ENCODE measurements around the gene BORCS5. TPM values are rescaled to one million over a fixed set of nuclear protein-coding genes. Genes with fewer than 3 reads are reported as not detected.

The BORCS5 gene
- total RNA-seq, 2 donors from 2014 or later = 5.6 to 18.4 TPM

DNA sequence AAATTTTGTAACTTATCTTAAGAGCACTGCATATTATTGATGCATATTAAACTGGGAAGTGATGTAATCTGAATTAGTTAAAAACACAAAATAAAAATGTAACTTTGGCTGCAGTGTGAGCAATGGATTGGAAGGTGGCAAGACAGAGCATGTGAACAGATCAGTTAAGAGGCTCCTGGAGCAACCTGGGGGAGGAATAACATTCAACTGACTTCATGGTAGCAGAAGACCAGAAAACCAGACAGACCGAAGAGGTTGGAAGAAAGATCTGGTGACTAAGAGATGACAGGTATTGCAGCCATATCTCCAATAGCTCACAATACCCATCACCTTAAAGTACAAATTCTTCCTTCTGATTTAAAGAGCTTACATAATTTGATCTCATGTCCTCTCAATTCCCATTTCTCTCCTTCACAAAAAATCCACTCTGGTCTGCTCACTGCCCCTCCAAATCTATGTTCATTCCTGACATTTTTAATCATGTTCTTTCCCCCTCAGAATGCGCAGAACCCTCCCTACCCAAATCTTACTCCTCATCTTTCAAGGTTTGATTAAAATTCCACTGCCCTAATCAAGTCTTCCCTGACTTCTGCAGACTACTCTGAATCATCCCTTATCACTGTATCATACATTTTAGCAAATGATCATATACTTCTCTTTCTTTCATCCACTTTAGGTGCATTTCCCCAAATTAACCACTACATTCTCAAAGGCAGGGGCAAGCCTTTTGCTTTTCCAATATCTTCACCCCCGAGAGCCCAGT is 154.3 kb downstream of the BORCS5 start:
- Histone ChIP-seq H3K9me3 (no peaks in the 10 kb centered on the region), H3K4me1 (peaks cover 25% of the 10 kb centered on the region), H3K4me3 (no peak overlapping the region), H3K36me3 (replicated peaks in 1 of 2; ENCODE audit: insufficient read depth in 1 of 2, low read depth in 2 of 2) (no peaks in the 10 kb centered on the region), H3K27ac (no peak overlapping the region), H3K27me3 (no peaks in the 10 kb centered on the region)
- DNase-seq (no peak), ATAC-seq (no peak)
- intact Hi-C loops (cut with DNase I) = no loop called here
- WGBS, 2 donors = 67 to 84% methylated on average over 3 of the region's 3 CpGs
- TF ChIP-seq, protein P1, sequence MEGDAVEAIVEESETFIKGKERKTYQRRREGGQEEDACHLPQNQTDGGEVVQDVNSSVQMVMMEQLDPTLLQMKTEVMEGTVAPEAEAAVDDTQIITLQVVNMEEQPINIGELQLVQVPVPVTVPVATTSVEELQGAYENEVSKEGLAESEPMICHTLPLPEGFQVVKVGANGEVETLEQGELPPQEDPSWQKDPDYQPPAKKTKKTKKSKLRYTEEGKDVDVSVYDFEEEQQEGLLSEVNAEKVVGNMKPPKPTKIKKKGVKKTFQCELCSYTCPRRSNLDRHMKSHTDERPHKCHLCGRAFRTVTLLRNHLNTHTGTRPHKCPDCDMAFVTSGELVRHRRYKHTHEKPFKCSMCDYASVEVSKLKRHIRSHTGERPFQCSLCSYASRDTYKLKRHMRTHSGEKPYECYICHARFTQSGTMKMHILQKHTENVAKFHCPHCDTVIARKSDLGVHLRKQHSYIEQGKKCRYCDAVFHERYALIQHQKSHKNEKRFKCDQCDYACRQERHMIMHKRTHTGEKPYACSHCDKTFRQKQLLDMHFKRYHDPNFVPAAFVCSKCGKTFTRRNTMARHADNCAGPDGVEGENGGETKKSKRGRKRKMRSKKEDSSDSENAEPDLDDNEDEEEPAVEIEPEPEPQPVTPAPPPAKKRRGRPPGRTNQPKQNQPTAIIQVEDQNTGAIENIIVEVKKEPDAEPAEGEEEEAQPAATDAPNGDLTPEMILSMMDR (IDR thresholded peaks at IDR 0.05) = no peak
- TF ChIP-seq POLR2A (IDR thresholded peaks at IDR 0.05) = no peak

DNA sequence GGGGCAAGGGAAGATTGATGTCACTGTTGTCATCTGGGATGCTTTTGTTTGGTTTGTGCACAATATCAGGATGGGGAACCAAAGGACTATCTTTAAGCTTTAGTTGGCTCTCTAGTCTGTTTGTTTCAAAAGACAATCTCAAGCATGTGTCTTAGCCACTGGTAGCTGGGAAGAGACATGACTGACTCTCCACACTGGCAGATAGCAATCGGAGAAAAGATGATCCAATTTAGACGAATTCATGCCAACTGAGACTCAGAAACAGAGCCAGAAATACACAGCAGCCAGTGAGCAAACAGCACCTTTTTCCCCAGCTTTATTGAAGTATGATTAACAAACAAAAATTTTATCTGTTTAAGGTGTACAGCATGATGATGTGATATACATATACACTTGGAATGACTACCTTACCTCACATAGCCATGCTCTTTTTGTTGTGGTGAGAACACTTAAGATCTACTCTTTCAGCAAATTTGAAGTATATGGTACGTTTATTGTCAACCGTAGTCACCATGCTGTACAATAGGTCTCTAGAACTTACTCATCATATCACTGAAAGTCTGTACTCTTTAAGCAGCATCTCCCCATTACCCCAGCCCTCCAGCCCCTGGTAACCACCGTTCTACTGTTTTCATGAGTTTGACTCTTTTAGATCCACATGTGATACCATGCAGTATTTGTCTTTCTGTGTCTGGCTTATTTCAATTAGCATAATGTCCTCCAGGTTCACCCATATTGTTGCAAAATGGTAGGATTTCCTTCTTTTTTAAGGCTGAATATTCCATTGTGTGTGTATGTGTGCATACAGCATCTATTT is 155.2 kb downstream of the BORCS5 start:
- H3K9me3 ChIP-seq = no peaks in the 10 kb centered on the region
- intact Hi-C loops (cut with DNase I) = no loop called here
- TF ChIP-seq POLR2A (IDR thresholded peaks at IDR 0.05) = no peak
- TF ChIP-seq, protein P1 (IDR thresholded peaks at IDR 0.05) = no peak
- no peaks in the 10 kb centered on the region for H3K36me3 ChIP-seq (replicated peaks in 1 of 2; ENCODE audit: insufficient read depth in 1 of 2, low read depth in 2 of 2)
- DNase-seq (no peak), ATAC-seq (no peak)
- WGBS, 2 donors = 62 to 70% methylated on average over 5 of the region's 5 CpGs
- H3K27me3 ChIP-seq = no peaks in the 10 kb centered on the region
- no peak overlapping the region for H3K27ac ChIP-seq
- H3K4me1 ChIP-seq = peaks cover 16% of the 10 kb centered on the region
- no peak overlapping the region for H3K4me3 ChIP-seq

DNA sequence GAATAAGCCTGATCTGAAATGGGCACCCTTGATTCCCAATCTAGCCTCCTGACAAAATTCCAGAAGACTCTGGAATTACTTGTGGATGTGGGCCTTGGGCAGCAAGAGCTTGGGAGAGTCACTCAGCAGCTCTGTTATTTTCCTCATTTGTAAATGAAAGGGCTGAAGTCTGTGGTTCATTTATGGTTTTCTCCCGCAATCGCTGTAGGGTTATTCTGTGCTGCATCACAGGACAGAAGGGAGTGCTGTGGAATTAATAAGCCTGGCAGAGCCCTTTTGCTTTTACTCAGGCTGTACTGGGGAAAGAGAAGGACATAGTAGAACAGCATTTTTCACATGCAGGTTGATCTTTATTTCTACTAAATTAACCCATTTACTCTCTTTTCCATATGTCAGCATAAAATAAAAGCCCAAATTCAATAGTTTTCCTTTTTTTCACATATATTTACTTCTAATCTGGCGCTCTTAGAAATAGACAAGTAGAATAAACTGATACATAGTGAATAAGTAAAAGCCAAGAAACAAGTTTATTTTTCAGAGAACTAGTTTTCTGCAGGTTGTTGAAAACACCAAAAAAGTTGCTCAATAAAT is 156.6 kb downstream of the BORCS5 start:
- H3K27ac ChIP-seq = no peak overlapping the region
- TF ChIP-seq POLR2A (IDR thresholded peaks at IDR 0.05) = no peak
- TF ChIP-seq, protein P1 (IDR thresholded peaks at IDR 0.05) = no peak
- H3K4me3 ChIP-seq = no peak overlapping the region
- WGBS, 2 donors = 97 to 99% methylated on average over 3 of the region's 3 CpGs
- no peak for ATAC-seq
- no peaks in the 10 kb centered on the region for H3K9me3 ChIP-seq
- DNase-seq = no peak
- intact Hi-C loops (cut with DNase I) = no loop called here
- H3K27me3 ChIP-seq = no peaks in the 10 kb centered on the region
- peaks cover 24% of the 10 kb centered on the region for H3K4me1 ChIP-seq
- no peaks in the 10 kb centered on the region for H3K36me3 ChIP-seq (replicated peaks in 1 of 2; ENCODE audit: insufficient read depth in 1 of 2, low read depth in 2 of 2)

DNA sequence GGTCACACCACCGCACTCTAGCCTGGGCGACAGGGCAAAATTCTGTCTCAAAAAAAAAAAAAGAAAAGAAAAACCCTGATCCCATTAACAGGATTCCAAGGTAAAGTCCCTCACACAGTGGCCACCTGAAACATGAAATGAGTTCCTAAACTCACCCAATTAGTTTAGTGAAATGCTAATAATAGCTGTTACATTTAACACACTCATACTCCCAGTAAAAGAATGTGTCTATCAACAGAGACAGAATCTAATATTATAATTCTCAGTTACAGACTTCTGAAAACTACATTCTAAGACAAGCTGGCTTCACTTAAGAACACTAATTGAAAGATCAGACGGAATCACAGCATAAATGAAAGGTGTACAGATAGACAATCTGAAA is 161.6 kb downstream of the BORCS5 start:
- 72 to 83% methylated on average over 3 of the region's 3 CpGs for WGBS, 2 donors
- Histone ChIP-seq H3K27me3 (no peaks in the 10 kb centered on the region), H3K4me1 (peaks cover 39% of the 10 kb centered on the region), H3K4me3 (no peak overlapping the region), H3K27ac (no peak overlapping the region), H3K36me3 (replicated peaks in 1 of 2; ENCODE audit: insufficient read depth in 1 of 2, low read depth in 2 of 2) (no peaks in the 10 kb centered on the region), H3K9me3 (no peaks in the 10 kb centered on the region)
- TF ChIP-seq, protein P1 (IDR thresholded peaks at IDR 0.05) = no peak
- TF ChIP-seq POLR2A (IDR thresholded peaks at IDR 0.05) = no peak
- intact Hi-C loops (cut with DNase I) = no loop called here
- DNase-seq (no peak), ATAC-seq (no peak)

Data from body of pancreas (tissue), 4 donors.